Cardiac septum (tissue), 1 donor: ENCODE measurements around the gene RAB24. TPM values are rescaled to one million over a fixed set of nuclear protein-coding genes. Genes with fewer than 3 reads are reported as not detected.
"Not testable (repeated sequence)": the region's sequence is repeated elsewhere in the genome, so short reads cannot be mapped to it uniquely, and the experiment has no call there.

Experiments used
- DNase-seq: peaks from one replicate; pipeline ENCODE4 v3.0.0-alpha.2; 2020; ENCODE audit warnings: low spot score
- intact Hi-C: fragments of 100-400 bp; cut with DNase I; formaldehyde crosslinking; loops from one replicate; pipeline ENCODE4 v1.14.0; 2022
- total RNA-seq: library from RNA; stranded (reverse); fragmentation: NEBNext Ultra II Directional; extraction: Animal tissue kit (Norgen Biotek cat#: 25700); gene quantifications from one replicate; pipeline ENCODE4 v1.2.1, GENCODE V29; 2021
- donor health status: DM: no; HTN: no; CAD: no.

Gene RAB24
- total RNA-seq, 1 donor from 2014 or later, result 19.0 TPM

- intact Hi-C loops, result loop anchor here (10.0 kb wide), 1 partner anchor 141 kb away; no protein-coding TSS in a partner anchor
- no peak for DNase-seq
These were observed 10.2 kb upstream of the RAB24 start for GRCh38 chr5:177313561-177314259.

DNA sequence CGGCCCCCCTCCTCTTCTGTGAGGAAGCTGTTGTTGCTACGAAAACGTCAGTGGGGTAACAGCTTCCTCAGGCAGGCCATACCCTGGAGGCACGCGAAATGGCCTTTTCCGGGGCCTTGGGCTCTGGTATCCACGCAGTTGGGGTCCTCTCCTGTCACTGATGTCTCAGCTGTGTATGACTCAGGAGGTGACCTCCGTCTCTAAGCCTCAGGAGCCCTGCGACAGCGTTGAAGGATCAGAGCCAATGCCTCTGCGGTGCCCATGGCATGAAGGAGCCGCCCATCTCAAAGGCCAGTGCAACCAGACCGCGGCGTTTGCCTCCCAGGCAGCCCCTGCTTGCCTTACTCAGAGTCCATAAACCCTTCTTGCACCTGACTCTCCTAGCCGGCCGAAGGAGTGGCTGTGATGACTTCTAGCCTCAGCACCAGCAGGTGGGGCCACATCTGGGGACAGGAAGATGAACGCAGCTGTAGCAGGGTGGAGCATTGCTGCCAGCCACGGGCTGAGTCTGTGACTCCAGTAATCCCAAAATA lies 9.2 kb upstream of the RAB24 start:
- no peak for DNase-seq
- intact Hi-C loops, result loop anchor here (10.0 kb wide), 1 partner anchor 142 kb away; no protein-coding TSS in a partner anchor

GRCh38 chr5:177311723-177312648 lies 8.5 kb upstream of the RAB24 start, which contains the start of gene MXD3:
TSS of gene MXD3 (minus strand) at chr5:177311898. CDS start at chr5:177311830, 68 bp downstream.
- DNase-seq, result peak; percentile 96
- intact Hi-C loops, result loop anchor here (10.0 kb wide), 1 partner anchor 143 kb away; no protein-coding TSS in a partner anchor

- intact Hi-C loops, result loop anchor here (10.0 kb wide), 1 partner anchor 143 kb away; no protein-coding TSS in a partner anchor
- DNase-seq, result no peak
These were observed 7.8 kb upstream of the RAB24 start for GRCh38 chr5:177311392-177311722.

GRCh38 chr5:177310757-177311391 lies 7.4 kb upstream of the RAB24 start:
- intact Hi-C loops, result loop anchor here (10.0 kb wide), 1 partner anchor 144 kb away; no protein-coding TSS in a partner anchor
- DNase-seq, result no peak

DNA sequence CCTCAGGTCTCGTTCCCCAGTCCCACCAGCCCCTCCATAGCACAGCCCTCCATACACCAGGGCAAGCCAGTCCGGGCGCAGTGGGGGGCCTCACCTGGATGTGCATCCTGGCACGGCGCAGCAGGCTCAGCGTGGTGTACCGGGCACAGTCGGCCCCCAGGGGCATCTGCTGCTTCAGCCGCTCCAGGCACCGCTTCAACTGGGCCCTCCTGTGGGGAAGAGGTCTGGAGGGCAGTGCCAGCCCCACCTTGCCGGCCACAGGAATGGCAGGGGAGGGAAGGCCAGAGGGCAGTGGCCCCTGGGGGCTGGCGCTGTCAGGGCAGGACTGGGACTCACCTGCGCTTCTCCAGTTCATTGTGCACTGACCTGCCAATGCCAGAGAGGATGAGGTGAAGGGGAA lies 6.8 kb upstream of the RAB24 start:
- intact Hi-C loops, result loop anchor here (10.0 kb wide), 1 partner anchor 144 kb away; no protein-coding TSS in a partner anchor
- DNase-seq, result no peak

DNA sequence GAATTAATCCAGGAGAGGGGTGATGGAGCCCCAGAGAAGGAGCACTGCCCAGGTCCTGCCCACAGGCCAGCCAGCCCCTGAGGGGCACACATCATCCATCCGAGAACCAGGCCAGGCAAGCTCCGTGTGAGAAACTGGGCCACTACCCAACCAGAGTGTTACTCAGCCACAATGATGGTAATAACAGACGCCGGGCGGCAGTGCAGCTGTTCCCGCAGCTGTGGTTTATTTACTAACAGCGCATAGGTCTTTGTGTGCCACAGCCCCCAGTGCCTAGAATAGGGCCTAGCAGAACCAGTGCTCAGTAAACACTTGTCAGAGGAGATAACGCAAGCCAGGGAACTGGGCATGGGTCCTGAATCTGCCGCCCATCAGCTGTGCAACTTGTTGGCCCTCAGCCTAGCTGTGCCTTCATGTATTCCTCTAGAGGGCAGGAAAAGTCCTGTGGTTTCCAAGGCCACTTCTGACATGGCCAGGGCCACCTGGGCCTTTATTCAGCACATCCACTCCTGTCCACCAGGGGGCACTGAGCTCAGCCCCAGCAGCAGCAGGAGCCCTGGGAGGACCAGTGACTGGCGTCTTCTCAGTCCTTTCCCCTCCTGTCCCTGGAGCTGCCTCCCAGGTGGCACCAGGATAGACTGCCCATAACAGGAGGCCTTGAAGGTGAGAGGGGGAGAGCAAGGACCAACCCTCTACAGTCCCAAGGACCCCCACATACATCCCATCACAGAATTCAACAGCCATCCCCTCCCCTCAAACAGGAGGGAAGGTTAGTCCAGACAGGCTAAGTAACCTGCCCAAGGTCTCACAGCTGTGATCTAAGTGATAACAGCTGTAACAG lies 6.1 kb upstream of the RAB24 start:
- intact Hi-C loops, result loop anchor here (10.0 kb wide), 1 partner anchor 145 kb away; no protein-coding TSS in a partner anchor
- DNase-seq, result peak; percentile 92

- no peak for DNase-seq
- intact Hi-C loops, result no loop called here
These were observed 5.2 kb upstream of the RAB24 start for GRCh38 chr5:177308740-177309139.

DNA sequence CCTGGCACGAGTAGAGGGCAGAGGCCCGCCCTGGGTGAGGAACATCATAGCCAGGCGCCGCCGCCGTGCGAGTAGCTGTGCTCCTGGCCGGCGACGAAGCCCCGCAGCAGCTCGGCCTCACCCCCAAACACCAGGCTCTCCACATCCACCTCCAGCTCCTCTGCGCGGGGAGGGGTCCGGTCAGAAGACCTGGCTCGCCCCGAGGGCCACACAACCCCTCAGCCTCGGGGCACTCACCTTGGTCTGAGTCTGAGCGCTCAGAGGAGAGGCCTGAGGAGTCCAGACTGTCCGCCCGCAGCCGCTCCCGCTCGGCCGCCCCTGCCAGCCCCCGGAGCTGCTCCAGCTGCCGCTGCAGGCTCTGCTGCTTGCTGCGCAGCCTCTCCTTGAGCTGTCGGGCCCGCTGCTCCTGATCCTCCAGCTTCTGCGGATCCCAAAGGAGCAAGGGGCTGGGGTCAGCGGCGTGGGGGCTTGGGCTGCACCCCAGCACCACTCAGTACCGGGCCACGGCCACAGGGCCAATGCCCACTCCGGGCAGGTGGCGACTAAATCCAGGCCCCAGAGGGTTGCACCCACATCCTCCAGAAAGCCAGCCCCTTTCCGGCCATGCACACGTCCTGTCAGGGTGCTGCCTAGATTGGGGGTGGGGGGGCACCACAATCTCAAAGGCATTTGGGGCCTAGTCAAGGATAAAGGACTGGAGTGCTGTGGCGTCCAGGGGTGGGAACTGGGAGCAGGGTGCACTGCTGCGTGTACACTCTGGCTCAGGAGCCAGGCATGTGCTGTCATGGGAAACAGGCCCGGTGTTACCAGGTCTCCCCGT lies 4.2 kb upstream of the RAB24 start:
- no peak for DNase-seq
- intact Hi-C loops, result no loop called here

DNA sequence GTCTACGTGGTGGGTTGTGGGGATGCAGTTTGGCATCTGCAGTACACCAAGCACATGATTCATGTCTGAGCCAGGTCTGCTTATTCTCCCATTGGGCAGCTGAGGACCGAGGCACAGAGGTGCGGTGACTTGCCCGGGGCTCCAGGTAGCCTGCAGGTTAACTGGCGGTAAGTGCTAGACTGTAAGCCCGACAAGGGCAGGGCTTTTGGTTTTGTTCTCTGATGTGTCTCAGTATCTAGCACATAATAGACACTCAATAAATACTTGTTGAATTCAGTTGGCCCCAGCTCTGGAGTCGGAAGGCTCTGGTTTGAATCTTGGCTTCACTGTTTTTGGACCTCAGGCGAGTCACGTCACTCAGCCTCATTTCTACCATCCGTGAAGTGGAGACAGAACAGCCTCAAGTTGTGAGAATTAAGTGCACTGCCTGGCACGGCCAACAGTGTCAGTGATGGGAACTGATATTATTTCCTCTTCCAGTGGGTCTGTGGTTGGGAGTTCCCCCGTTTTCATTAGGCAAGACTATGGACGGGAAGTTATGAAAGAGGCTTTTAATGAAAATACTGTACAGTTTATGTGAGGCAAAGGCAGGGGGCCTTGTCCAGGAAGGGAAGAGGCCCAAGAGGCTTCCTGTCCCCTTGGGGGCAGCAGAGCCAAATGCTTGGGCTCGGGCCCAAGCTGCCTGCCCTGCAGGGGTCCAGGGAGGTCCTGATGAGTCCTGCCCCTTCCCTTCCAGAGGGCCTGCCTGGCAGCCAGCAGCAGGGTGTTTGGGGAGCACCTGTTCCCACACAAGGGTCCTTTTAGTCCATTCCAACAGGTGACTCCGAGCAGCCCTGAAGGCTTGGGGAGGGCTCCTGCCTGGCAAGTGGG lies 3.4 kb upstream of the RAB24 start:
- DNase-seq, result peak; percentile 87
- intact Hi-C loops, result no loop called here

GRCh38 chr5:177306103-177306640 lies 2.7 kb upstream of the RAB24 start:
- intact Hi-C loops, DNase-seq: not testable (repeated sequence)

- DNase-seq, result no peak
These were observed 1.0 kb upstream of the RAB24 start for GRCh38 chr5:177304392-177305119.

DNA sequence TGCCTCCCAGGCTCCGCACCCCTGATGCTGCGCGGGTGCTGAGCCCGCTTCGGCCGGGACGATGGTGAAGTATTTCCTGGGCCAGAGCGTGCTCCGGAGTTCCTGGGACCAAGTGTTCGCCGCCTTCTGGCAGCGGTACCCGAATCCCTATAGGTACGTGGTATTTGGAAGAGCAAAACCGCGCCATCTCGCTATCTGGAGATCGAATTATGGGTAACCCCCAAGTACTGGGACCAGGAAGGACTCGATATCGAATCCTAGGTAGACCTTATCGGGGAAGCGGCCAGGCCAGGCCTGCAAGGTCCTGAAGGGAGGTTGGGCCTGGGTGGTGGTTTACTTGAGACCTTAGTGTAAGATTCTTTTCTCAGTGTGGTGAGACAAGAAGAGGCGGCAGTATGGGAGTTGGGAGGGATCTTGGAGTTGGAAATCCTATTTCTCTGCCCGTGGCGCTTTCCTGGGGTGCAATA lies 439 bp upstream of the RAB24 start:
- intact Hi-C loops, result loop anchor here (5.0 kb wide), 2 partner anchors 172 to 192 kb away; partner anchors contain the start of gene NSD1
- no peak for DNase-seq

More at GRCh38 chr5:177304392-177305119, 1.0 kb upstream of the RAB24 start:
- intact Hi-C loops, result loop anchor here (5.0 kb wide), 2 partner anchors 172 to 192 kb away; partner anchors contain the start of gene NSD1

DNA sequence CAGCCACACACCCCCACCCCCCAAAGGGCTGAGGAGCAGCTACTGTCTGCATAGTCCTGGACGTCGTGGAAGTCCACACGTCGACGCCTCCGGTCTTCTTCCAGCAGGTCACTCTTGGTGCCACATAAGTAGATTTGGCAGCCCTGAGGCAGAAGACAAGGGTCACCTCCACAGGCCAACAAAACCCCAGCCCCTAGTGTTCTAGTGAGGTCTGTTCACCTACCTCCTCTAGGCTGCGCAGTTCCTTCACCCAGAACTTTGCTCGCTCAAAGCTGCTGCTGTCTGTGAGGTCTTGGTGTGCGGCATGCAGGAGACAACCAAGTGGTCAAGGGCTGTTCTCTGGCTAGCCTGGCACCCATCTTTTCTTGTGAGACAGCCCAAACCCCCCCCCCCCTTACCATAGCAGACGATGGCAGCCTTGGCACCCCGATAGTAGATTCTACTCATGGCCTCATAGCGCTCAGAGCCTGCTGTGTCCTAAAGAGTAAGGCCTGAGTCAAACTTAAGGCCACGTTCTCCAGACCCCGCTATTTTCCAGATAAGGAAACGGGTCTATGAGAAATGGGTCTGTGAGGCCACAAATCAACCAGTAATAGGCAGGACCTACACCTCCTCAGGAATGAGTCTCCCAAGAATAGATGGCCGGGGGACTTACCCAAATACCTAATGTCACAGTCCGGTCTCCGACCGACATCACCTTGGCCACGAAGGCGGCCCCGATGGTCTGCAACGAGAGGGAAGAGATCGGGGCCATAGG lies 987 bp downstream of the RAB24 start:
- intact Hi-C loops, result loop anchor here (5.0 kb wide), 2 partner anchors 170 to 190 kb away; partner anchors contain the start of gene NSD1
- DNase-seq, result no peak
